ENCODE results near the gene SNX9. TPM values are rescaled to one million over a fixed set of nuclear protein-coding genes. Genes with fewer than 3 reads are reported as not detected.

Gene SNX9
- polyA plus RNA-seq, 1 donor (not counting 4 experiments of a cell fraction or from before 2014, with no cell fraction given), result 37.8 TPM

DNA sequence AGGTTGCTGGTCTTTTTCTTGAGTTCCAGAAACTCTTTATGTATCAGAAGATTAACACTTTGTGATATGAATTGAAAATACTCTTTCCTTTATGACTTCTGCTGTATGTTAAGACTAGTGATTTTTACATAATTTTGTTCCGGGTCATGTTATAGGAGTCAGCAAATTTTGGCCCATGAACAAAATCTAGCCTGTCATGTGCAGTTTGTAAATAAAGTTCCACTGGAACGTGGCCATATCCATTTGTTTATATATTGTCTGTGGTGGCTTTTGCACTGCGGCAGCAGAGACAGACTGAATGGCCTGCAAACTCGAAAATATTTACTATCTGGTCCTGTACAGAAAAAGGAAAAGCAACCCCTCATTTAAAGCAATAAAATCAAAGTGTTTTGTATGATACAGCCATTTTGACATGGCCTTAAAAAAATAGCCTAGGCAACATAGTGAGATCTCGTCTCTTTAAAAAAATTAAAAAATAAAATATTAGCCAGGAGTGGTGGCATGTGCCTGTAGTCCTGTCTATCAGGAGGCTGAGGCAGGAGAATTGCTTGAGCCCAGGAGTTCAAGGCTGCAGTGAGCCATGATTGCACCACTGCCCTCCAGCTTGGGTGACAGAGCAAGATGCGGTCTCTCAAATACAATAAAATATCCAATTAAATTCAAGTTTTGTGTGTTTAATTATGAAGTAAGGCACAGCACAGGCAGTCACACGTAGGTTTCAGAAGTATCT lies 36.9 kb downstream of the SNX9 start:
- H3K27ac ChIP-seq (ENCODE audit: control insufficient read depth, insufficient read depth, low read length), result no peak overlapping the region
- DNase-seq (ENCODE audit: low read depth, low spot score) (no peak), FAIRE-seq (no peak)
- no peak overlapping the region for H3K4me3 ChIP-seq (ENCODE audit: control insufficient read depth in 2 of 3, extremely low read depth in 1 of 3, insufficient read depth in 2 of 3, low read depth in 1 of 3, low read length in 3 of 3)
- H3K9me3 ChIP-seq (ENCODE audit: control insufficient read depth, low read depth, low read length), result no peaks in the 10 kb centered on the region
- no peak overlapping the region for H3K4me2 ChIP-seq (ENCODE audit: control insufficient read depth, extremely low read depth, insufficient read depth, low read depth, low read length)
- no peak overlapping the region for H2AFZ ChIP-seq (ENCODE audit: control insufficient read depth, low read length)
- no peak overlapping the region for H3K9ac ChIP-seq (ENCODE audit: control insufficient read depth, extremely low read depth, insufficient read depth, low read length)
- no peaks in the 10 kb centered on the region for H3K36me3 ChIP-seq (ENCODE audit: control insufficient read depth in 2 of 2, extremely low read depth in 1 of 2, insufficient read depth in 2 of 2, low read length in 2 of 2)
- peaks cover 9% of the 10 kb centered on the region for H3K4me1 ChIP-seq (ENCODE audit: control insufficient read depth, extremely low read depth, insufficient read depth, low read length)
- no peaks in the 10 kb centered on the region for H4K20me1 ChIP-seq (ENCODE audit: control insufficient read depth, extremely low read depth, insufficient read depth, low read length)
- TF ChIP-seq EZH2 (IDR thresholded peaks at IDR 0.05; ENCODE audit: low read length), result no peak
- TF ChIP-seq, protein P1, sequence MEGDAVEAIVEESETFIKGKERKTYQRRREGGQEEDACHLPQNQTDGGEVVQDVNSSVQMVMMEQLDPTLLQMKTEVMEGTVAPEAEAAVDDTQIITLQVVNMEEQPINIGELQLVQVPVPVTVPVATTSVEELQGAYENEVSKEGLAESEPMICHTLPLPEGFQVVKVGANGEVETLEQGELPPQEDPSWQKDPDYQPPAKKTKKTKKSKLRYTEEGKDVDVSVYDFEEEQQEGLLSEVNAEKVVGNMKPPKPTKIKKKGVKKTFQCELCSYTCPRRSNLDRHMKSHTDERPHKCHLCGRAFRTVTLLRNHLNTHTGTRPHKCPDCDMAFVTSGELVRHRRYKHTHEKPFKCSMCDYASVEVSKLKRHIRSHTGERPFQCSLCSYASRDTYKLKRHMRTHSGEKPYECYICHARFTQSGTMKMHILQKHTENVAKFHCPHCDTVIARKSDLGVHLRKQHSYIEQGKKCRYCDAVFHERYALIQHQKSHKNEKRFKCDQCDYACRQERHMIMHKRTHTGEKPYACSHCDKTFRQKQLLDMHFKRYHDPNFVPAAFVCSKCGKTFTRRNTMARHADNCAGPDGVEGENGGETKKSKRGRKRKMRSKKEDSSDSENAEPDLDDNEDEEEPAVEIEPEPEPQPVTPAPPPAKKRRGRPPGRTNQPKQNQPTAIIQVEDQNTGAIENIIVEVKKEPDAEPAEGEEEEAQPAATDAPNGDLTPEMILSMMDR (optimal IDR thresholded peaks at IDR 0.05 in 1 of 3, IDR thresholded peaks at IDR 0.05 in 1 of 3, conservative IDR thresholded peaks at IDR 0.05 in 1 of 3; ENCODE audit: extremely low read depth in 1 of 3, insufficient read depth in 2 of 3, low read length in 3 of 3), result no peak
- H3K9me1 ChIP-seq (ENCODE audit: control insufficient read depth, extremely low read depth, insufficient read depth, low read length), result no peaks in the 10 kb centered on the region
- peaks cover 95% of the 10 kb centered on the region for H3K79me2 ChIP-seq (ENCODE audit: control insufficient read depth, insufficient read depth, low read length)
- no peaks in the 10 kb centered on the region for H3K27me3 ChIP-seq (ENCODE audit: control insufficient read depth, extremely low read depth, insufficient read depth, low read length)
- dilution Hi-C loops (cut with MboI; ENCODE audit: extremely low pct_ligation_motif_present, low sequenced_read_pairs), result no loop called here

DNA sequence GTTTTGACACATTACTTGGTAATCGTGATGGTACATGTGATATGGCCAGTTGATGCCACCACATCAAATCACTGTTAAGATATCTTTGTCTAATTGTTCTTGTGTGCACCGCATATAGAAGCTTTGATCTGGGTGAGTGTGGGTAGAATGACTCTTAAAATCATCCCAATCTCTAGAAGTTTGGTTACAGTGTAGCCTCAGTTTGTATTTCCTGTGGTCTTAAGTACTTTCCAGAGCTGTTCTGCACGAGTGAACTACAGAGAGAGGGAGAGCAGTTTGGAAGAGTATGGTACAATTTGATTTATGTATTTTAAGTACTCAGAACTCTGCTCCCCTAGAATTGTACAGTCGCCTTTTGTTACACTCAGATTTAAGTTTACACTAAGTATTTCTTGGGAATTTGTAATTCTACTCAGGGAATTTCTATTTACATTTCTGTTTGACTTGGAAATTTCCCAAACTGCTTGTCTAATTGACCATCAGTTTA lies 37.5 kb downstream of the SNX9 start:
- H3K9ac ChIP-seq (ENCODE audit: control insufficient read depth, extremely low read depth, insufficient read depth, low read length), result no peak overlapping the region
- peak; percentile 75 for FAIRE-seq
- no peak overlapping the region for H3K4me2 ChIP-seq (ENCODE audit: control insufficient read depth, extremely low read depth, insufficient read depth, low read depth, low read length)
- TF ChIP-seq, protein P1 (optimal IDR thresholded peaks at IDR 0.05 in 1 of 3, IDR thresholded peaks at IDR 0.05 in 1 of 3, conservative IDR thresholded peaks at IDR 0.05 in 1 of 3; ENCODE audit: extremely low read depth in 1 of 3, insufficient read depth in 2 of 3, low read length in 3 of 3), result no peak
- no peak for TF ChIP-seq EZH2 (IDR thresholded peaks at IDR 0.05; ENCODE audit: low read length)
- DNase-seq (ENCODE audit: low read depth, low spot score), result no peak
- peaks cover 9% of the 10 kb centered on the region for H3K4me1 ChIP-seq (ENCODE audit: control insufficient read depth, extremely low read depth, insufficient read depth, low read length)
- no peaks in the 10 kb centered on the region for H3K9me1 ChIP-seq (ENCODE audit: control insufficient read depth, extremely low read depth, insufficient read depth, low read length)
- no peak overlapping the region for H3K27ac ChIP-seq (ENCODE audit: control insufficient read depth, insufficient read depth, low read length)
- H3K79me2 ChIP-seq (ENCODE audit: control insufficient read depth, insufficient read depth, low read length), result peaks cover 95% of the 10 kb centered on the region
- no peaks in the 10 kb centered on the region for H4K20me1 ChIP-seq (ENCODE audit: control insufficient read depth, extremely low read depth, insufficient read depth, low read length)
- H3K27me3 ChIP-seq (ENCODE audit: control insufficient read depth, extremely low read depth, insufficient read depth, low read length), result no peaks in the 10 kb centered on the region
- no peak overlapping the region for H3K4me3 ChIP-seq (ENCODE audit: control insufficient read depth in 2 of 3, extremely low read depth in 1 of 3, insufficient read depth in 2 of 3, low read depth in 1 of 3, low read length in 3 of 3)
- dilution Hi-C loops (cut with MboI; ENCODE audit: extremely low pct_ligation_motif_present, low sequenced_read_pairs), result no loop called here
- no peaks in the 10 kb centered on the region for H3K9me3 ChIP-seq (ENCODE audit: control insufficient read depth, low read depth, low read length)
- no peak overlapping the region for H2AFZ ChIP-seq (ENCODE audit: control insufficient read depth, low read length)
- no peaks in the 10 kb centered on the region for H3K36me3 ChIP-seq (ENCODE audit: control insufficient read depth in 2 of 2, extremely low read depth in 1 of 2, insufficient read depth in 2 of 2, low read length in 2 of 2)
